IPS-15b (cell line): Measurements from ENCODE around the gene COX4I2.

ENCODE experiments used
- H3K27me3 ChIP-seq: one replicate; pipeline ENCODE4 v1.6.1; 2013; ENCODE audit warnings: low read length; ENCODE audit not compliant: control insufficient read depth, insufficient read depth
- H3K36me3 ChIP-seq: one replicate; pipeline ENCODE4 v1.6.1; 2013; ENCODE audit warnings: low read length; ENCODE audit not compliant: control insufficient read depth, insufficient read depth
- H3K4me1 ChIP-seq: one replicate; pipeline ENCODE4 v1.6.1; 2013; ENCODE audit warnings: mild to moderate bottlenecking, low read length; ENCODE audit not compliant: control insufficient read depth, insufficient read depth
- H3K4me3 ChIP-seq: one replicate; pipeline ENCODE4 v1.5.1; 2013; ENCODE audit warnings: low read depth, low read length
- H3K9ac ChIP-seq: one replicate; pipeline ENCODE4 v1.6.1; 2013; ENCODE audit warnings: low read depth, mild to moderate bottlenecking, low read length
- H3K9me3 ChIP-seq: one replicate; pipeline ENCODE4 v1.6.1; 2013; ENCODE audit warnings: mild to moderate bottlenecking, low read length; ENCODE audit not compliant: control insufficient read depth, insufficient read depth

The COX4I2 gene

GRCh38 chr20:31682352-31682751, 44.6 kb downstream of the COX4I2 start:
- Histone ChIP-seq H3K4me1 (peaks cover 4% of the 10 kb centered on the region), H3K36me3 (peaks cover 18% of the 10 kb centered on the region), H3K4me3 (no peak overlapping the region), H3K27me3 (no peaks in the 10 kb centered on the region), H3K9ac (no peak overlapping the region), H3K9me3 (no peaks in the 10 kb centered on the region)

GRCh38 chr20:31682927-31683326, 45.2 kb downstream of the COX4I2 start:
- Histone ChIP-seq H3K9me3 (no peaks in the 10 kb centered on the region), H3K9ac (no peak overlapping the region), H3K36me3 (peaks cover 19% of the 10 kb centered on the region), H3K27me3 (no peaks in the 10 kb centered on the region), H3K4me3 (no peak overlapping the region), H3K4me1 (peaks cover 4% of the 10 kb centered on the region)

DNA sequence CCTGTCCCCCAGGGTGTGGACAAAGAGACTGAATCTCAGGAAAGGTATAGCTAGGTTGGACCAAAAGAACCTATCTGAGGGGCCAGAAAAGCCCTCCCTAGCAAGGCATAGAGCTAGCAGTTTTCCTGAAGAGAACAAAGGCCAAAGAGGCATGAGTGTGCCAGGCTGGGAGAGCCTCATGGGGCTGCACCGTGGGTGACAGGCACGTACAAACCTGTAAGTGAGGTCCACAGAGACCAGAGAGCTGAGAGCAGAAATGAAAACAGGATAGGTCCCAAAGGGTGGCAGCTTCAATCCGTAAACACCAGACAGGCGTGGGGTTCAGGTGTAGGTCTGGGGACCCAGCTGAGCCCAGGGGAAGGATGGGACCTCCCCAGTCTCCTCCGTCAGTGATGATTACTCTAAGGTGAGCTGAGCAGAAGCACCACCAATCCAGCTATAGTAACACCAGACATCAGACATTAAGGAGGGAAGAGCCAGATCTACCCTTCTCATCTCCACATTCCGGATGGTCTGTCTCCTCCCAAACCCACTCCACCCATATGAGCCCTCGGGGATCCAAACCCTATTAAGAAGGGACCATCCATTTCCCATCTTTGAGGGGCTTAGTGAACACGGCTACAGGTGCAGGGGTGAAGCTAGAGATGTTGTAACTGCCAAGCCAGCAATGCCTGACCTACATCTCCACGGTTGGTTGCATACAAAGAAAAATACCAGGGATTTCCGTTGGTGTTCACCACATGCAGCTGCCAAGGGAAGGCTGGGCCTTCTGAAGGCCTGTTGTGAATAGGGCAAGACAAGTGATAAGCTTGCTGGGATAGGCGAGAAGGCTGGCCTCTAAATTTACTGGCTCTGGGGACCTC, 46.7 kb downstream of the COX4I2 start:
- Histone ChIP-seq H3K9ac (no peak overlapping the region), H3K27me3 (no peaks in the 10 kb centered on the region), H3K9me3 (no peaks in the 10 kb centered on the region), H3K36me3 (peaks cover 12% of the 10 kb centered on the region), H3K4me3 (no peak overlapping the region), H3K4me1 (no peaks in the 10 kb centered on the region)

DNA sequence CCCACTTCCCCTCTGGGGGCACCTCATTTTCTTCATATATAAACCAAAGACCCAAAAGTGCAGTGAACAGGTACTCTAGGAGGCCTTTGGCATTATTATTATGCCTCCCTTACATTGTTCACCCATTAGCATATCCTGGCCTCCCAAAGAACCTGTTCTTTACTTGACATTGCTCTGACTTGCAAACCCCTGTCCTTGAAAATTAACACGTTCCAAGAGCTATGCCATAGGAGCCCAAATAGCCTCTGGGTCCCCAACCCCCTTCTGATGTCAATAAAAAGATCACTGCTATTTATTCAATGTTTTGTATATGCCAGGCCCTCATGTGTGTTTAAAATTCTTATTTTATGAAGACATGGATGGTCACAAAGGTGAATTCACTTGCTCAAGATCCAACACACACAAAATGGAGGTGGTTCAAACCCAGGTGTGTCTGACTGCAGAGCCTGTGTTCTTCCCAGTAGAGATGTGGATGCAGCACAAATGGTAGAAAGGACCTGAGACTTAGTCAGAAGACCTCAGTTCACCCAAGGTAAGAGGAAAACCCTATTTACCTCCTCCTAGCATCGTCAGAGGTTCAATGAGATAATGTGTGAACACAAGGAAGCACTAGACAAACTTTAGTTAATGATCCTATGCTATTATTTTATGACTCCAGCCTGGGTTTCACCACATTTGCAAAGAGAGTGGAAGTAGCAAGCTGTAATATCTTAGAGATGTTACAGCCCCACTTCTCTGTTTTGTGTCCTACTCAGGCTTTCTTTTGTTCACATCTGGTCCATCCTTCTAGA, 48.3 kb downstream of the COX4I2 start:
- H3K27me3 ChIP-seq: no peaks in the 10 kb centered on the region
- peaks cover 12% of the 10 kb centered on the region for H3K36me3 ChIP-seq
- H3K9me3 ChIP-seq: no peaks in the 10 kb centered on the region
- H3K4me1 ChIP-seq: no peaks in the 10 kb centered on the region
- no peak overlapping the region for H3K4me3 ChIP-seq
- H3K9ac ChIP-seq: no peak overlapping the region

DNA sequence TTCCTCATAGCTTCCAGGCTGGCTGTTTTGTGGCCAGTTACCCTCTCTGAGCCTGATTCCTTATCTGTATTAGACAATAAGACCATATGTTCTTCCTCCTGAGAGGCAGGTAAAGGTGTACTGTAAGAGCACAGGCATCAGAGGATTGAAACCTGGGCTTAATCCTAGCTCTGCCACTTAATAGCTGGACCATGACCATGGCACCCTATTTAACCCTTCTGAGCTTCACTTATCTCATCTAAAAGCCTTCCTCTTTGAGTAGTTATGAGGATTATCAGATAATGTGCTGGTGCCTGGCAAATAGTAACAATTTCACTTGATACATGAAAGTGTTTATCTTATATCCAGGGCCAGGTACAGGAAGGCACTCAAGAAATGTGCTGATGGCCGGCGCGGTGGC, 50.1 kb downstream of the COX4I2 start:
- peaks cover 7% of the 10 kb centered on the region for H3K4me1 ChIP-seq
- H3K36me3 ChIP-seq: peaks cover 11% of the 10 kb centered on the region
- no peaks in the 10 kb centered on the region for H3K27me3 ChIP-seq
- no peaks in the 10 kb centered on the region for H3K9me3 ChIP-seq
- H3K9ac ChIP-seq: no peak overlapping the region
- H3K4me3 ChIP-seq: no peak overlapping the region

GRCh38 chr20:31689141-31689540, 51.4 kb downstream of the COX4I2 start:
- Histone ChIP-seq H3K9me3 (no peaks in the 10 kb centered on the region), H3K27me3 (no peaks in the 10 kb centered on the region), H3K4me3 (no peak overlapping the region), H3K4me1 (peaks cover 17% of the 10 kb centered on the region), H3K36me3 (peaks cover 6% of the 10 kb centered on the region), H3K9ac (no peak overlapping the region)

- no peaks in the 10 kb centered on the region for H3K9me3 ChIP-seq
- no peak overlapping the region for H3K9ac ChIP-seq
- H3K4me1 ChIP-seq: peaks cover 28% of the 10 kb centered on the region
- peaks cover 5% of the 10 kb centered on the region for H3K36me3 ChIP-seq
- H3K4me3 ChIP-seq: no peak overlapping the region
- H3K27me3 ChIP-seq: no peaks in the 10 kb centered on the region
These were observed 52.5 kb downstream of the COX4I2 start for GRCh38 chr20:31690124-31690666.

- H3K27me3 ChIP-seq: no peaks in the 10 kb centered on the region
- H3K36me3 ChIP-seq: peaks cover 5% of the 10 kb centered on the region
- H3K9ac ChIP-seq: no peak overlapping the region
- no peak overlapping the region for H3K4me3 ChIP-seq
- H3K9me3 ChIP-seq: no peaks in the 10 kb centered on the region
- peaks cover 36% of the 10 kb centered on the region for H3K4me1 ChIP-seq
These were observed 54.0 kb downstream of the COX4I2 start for GRCh38 chr20:31691646-31692275.

GRCh38 chr20:31693402-31693801, 55.7 kb downstream of the COX4I2 start:
- Histone ChIP-seq H3K9me3 (no peaks in the 10 kb centered on the region), H3K36me3 (no peaks in the 10 kb centered on the region), H3K9ac (no peak overlapping the region), H3K4me3 (no peak overlapping the region), H3K27me3 (no peaks in the 10 kb centered on the region), H3K4me1 (peaks cover 36% of the 10 kb centered on the region)

DNA sequence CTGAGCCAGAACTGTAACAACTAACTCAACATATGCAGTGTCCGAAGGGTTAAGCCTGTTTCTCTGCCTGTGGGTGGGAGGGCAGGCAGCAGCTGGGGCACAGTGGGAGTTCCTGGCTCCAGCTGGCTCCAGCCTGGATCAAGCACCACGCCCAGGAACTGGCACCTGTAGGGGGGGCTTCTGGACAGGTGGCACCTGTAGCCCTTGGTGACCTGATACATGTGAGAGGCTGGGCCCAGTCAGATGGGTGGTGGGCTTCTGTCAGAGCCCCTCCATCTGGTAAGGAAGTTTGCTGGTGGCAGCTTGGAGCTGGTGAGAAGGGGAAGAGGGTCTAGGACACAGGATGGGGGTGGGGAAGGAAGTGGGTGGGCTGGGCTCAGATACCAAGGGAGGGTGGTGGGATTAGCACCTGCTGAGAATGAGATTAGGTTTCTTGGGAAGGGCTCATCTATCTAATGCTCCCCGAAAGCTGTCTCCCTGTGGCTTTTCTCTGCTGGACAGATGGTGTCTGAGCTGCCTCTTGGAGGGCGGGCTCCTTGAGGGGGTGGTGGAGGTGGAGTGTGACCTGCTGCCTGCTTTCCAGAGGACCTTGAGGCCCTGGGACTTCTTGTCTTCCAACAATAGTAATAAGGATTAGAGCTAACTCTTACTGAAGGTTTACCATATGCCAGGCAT, 56.4 kb downstream of the COX4I2 start:
- Histone ChIP-seq H3K36me3 (no peaks in the 10 kb centered on the region), H3K9ac (peak overlapping the region; percentile 4), H3K27me3 (no peaks in the 10 kb centered on the region), H3K9me3 (no peaks in the 10 kb centered on the region), H3K4me1 (peaks cover 37% of the 10 kb centered on the region), H3K4me3 (no peak overlapping the region)
